ENCODE data around the gene GALNTL6.
A peak's percentile ranks its signal among the peaks of the same experiment; 100 is the strongest.

The GALNTL6 gene

DNA sequence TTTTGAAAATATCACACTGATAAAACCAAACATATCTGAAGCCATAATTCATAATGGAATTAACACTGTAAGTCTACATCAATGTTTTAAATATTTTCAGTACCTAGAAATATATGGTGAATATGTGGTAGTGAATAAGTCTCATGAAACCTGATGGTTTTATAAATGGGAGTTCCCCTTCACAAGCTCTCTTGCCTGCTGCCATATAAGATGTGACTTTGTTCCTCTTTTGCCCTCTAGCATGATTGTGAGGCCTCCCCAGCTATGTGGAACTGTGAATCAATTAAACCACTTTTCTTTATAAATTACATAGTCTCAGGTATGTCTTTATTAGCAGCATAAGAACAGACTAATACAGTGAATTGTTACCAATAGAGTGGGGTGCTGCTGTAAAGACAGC, 818.6 kb downstream of the GALNTL6 start:
- TF ChIP-seq, protein P1, sequence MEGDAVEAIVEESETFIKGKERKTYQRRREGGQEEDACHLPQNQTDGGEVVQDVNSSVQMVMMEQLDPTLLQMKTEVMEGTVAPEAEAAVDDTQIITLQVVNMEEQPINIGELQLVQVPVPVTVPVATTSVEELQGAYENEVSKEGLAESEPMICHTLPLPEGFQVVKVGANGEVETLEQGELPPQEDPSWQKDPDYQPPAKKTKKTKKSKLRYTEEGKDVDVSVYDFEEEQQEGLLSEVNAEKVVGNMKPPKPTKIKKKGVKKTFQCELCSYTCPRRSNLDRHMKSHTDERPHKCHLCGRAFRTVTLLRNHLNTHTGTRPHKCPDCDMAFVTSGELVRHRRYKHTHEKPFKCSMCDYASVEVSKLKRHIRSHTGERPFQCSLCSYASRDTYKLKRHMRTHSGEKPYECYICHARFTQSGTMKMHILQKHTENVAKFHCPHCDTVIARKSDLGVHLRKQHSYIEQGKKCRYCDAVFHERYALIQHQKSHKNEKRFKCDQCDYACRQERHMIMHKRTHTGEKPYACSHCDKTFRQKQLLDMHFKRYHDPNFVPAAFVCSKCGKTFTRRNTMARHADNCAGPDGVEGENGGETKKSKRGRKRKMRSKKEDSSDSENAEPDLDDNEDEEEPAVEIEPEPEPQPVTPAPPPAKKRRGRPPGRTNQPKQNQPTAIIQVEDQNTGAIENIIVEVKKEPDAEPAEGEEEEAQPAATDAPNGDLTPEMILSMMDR (conservative IDR thresholded peaks at IDR 0.05; ENCODE audit: low read depth, low read length): no peak
- no peak overlapping the region for H3K4me3 ChIP-seq (ENCODE audit: low read depth, low read length)
- DNase-seq (ENCODE audit: low read depth): no peak

DNA sequence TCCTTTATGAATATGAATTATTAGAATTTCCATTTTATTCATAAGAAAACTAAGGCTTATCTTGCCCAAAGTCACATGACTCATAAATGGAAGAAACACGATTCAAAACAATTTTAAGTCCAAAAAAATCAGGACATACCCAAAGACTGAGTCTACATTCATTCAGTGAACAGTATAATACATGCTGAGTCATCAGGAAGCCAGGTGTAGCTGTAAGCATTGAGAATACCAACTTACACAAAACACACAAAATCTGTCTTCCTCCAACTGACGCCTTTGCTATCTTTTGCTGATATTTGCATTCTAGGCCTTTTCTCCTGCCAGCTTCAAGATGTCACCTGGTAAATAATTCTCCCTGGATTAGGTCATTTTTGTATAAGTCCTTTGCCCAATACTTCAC, 835.3 kb downstream of the GALNTL6 start:
- no peak overlapping the region for H3K4me3 ChIP-seq (ENCODE audit: low read depth, low read length)
- TF ChIP-seq, protein P1 (conservative IDR thresholded peaks at IDR 0.05; ENCODE audit: low read depth, low read length): no peak
- DNase-seq (ENCODE audit: low read depth): peak; percentile 14

DNA sequence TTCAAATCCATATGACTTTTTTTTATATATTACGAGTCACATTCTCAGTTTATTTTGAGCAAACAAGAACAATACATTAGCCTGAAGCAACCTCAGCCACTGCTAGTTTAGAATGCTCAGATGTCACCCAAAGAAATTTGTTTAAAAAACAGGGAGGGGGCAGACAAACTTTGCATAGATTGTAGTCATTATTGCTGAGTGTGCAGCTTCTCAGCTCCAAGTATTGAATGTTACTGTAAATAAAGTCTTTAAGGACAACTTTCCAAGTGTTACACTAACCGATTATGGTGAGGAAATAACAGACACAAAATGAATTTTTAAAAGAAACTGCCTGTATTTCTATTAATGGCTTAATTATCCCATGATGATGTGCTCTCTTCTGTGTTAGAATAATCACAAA, 835.9 kb downstream of the GALNTL6 start:
- no peak overlapping the region for H3K4me3 ChIP-seq (ENCODE audit: low read depth, low read length)
- no peak for DNase-seq (ENCODE audit: low read depth)
- TF ChIP-seq, protein P1 (conservative IDR thresholded peaks at IDR 0.05; ENCODE audit: low read depth, low read length): no peak

DNA sequence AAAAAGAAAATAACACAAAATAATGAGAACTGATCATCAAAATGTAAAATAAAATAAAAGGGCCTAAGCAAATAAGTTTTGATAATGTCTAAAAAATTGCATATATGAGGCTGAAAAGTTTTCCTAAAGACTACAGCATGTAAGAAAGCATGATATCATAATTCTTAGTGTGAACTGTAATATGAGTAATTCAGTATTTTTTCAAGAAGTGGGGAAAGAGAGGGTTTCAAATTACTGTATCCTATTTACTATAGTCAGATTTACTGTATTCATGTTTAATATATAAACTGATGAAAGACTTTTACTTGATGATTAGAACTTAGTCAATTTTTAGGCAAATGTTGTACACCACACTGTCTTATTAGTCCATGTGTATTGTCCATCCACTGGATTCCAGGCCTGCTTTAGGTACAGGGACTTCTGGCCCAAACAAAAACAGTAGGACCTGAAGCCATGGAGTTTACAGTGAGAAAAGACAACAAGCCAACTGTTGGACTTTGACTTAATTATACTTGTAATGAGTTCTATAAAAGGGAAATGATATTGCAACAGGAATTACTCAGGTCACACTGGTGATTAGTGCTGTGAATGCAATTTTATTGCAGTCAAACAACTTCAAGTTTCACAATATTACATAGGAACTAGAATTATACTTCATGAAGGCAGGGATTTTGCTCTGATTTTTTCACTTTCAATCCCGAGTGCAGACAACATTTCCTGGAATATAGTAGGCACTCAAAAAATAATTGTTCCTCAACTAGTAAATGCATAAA, 837.7 kb downstream of the GALNTL6 start:
- DNase-seq (ENCODE audit: low read depth): peak; percentile 13
- TF ChIP-seq, protein P1 (conservative IDR thresholded peaks at IDR 0.05; ENCODE audit: low read depth, low read length): no peak
- H3K4me3 ChIP-seq (ENCODE audit: low read depth, low read length): no peak overlapping the region

DNA sequence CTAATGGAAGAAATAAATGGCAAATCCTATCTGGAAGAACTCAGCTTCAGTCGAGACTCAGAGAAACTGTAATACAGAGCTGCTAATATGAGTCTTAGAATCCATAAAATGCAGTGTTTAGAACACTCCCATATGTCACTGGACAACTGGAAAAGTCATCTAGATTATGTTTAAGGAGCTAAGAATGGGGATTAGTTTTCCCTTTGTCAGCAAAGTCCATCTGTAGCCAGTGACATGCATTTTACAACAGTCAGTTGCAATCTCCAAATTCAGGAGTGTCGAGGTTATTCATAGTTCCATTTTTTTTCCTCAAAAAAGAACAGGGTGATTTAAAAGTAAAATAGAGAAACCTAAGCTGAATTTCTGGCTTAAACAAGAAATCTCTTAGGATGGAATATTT, 838.8 kb downstream of the GALNTL6 start:
- TF ChIP-seq, protein P1 (conservative IDR thresholded peaks at IDR 0.05; ENCODE audit: low read depth, low read length): no peak
- no peak for DNase-seq (ENCODE audit: low read depth)

DNA sequence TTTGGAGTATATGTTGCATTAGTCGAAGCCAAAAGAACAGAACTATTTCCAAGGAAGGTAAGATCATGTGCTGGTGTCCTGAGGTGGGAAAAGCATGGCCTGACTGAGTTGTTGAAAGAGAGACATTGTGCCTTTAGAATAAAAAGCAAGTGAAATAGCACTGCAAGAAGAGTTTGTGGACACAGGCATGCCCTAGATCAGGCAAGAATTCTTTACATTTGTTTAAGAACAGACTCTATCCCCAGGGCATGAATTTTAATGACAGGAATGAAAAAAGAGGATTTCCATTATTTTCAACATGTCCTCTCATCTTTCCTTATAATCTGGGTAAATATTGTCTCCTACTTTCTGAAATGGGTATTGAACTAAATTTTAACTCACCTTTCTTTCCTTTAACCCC, 839.2 kb downstream of the GALNTL6 start:
- no peak overlapping the region for H3K4me3 ChIP-seq (ENCODE audit: low read depth, low read length)
- no peak for DNase-seq (ENCODE audit: low read depth)
- TF ChIP-seq, protein P1 (conservative IDR thresholded peaks at IDR 0.05; ENCODE audit: low read depth, low read length): no peak

More for the DNA sequence above, 838.8 kb downstream of the GALNTL6 start:
- no peak overlapping the region for H3K4me3 ChIP-seq (ENCODE audit: low read depth, low read length)

DNA sequence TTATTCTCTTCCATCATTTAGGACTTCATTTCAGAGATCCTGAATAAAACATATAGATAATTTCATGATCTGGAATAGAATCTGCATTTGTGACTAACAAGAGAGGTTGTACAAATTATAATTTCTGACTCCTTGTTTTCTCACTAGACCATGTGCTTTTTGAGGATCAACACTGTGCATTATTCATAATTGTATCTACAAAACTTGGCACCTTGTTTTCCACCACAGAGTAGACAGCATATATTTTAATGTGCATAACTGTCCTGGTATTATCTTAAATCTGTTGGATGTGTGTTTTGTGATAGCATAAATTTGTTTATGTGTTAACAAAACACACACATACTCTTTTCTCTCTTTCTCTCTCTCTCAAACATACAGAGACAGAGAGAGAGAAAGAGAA, 840.5 kb downstream of the GALNTL6 start:
- TF ChIP-seq, protein P1 (conservative IDR thresholded peaks at IDR 0.05; ENCODE audit: low read depth, low read length): no peak

More for the DNA sequence above, 840.5 kb downstream of the GALNTL6 start:
- no peak overlapping the region for H3K4me3 ChIP-seq (ENCODE audit: low read depth, low read length)
- DNase-seq (ENCODE audit: low read depth): no peak
